Measurements from ENCODE around the gene THAP7. TPM values are rescaled to one million over a fixed set of nuclear protein-coding genes. Genes with fewer than 3 reads are reported as not detected.
"Not testable (repeated sequence)": the region's sequence is repeated elsewhere in the genome, so short reads cannot be mapped to it uniquely, and the experiment has no call there.

The THAP7 gene
- polyA plus RNA-seq, 1 donor (not counting 4 experiments of a cell fraction or from before 2014, with no cell fraction given): 10.4 TPM

- no peaks in the 10 kb centered on the region for H3K79me2 ChIP-seq (ENCODE audit: control insufficient read depth, insufficient read depth, low read length)
- H3K36me3 ChIP-seq (ENCODE audit: control insufficient read depth in 2 of 2, extremely low read depth in 1 of 2, insufficient read depth in 2 of 2, low read length in 2 of 2): peaks cover 0 to 1% of the 10 kb centered on the region in 2 experiments
- H3K27me3 ChIP-seq (ENCODE audit: control insufficient read depth, extremely low read depth, insufficient read depth, low read length): no peaks in the 10 kb centered on the region
- no peak overlapping the region for H3K4me2 ChIP-seq (ENCODE audit: control insufficient read depth, extremely low read depth, insufficient read depth, low read depth, low read length)
- no peak overlapping the region for H3K4me3 ChIP-seq (ENCODE audit: control insufficient read depth in 2 of 3, extremely low read depth in 1 of 3, insufficient read depth in 2 of 3, low read depth in 1 of 3, low read length in 3 of 3)
- TF ChIP-seq CTCF (optimal IDR thresholded peaks at IDR 0.05 in 1 of 3, IDR thresholded peaks at IDR 0.05 in 1 of 3, conservative IDR thresholded peaks at IDR 0.05 in 1 of 3; ENCODE audit: extremely low read depth in 1 of 3, insufficient read depth in 2 of 3, low read length in 3 of 3) (no peak), EZH2 (IDR thresholded peaks at IDR 0.05; ENCODE audit: low read length) (no peak)
- FAIRE-seq (no peak), DNase-seq (ENCODE audit: low read depth, low spot score) (no peak)
- dilution Hi-C loops (cut with MboI; ENCODE audit: extremely low pct_ligation_motif_present, low sequenced_read_pairs): no loop called here
- H4K20me1 ChIP-seq (ENCODE audit: control insufficient read depth, extremely low read depth, insufficient read depth, low read length): no peaks in the 10 kb centered on the region
- H3K4me1 ChIP-seq (ENCODE audit: control insufficient read depth, extremely low read depth, insufficient read depth, low read length): peaks cover 23% of the 10 kb centered on the region
- no peaks in the 10 kb centered on the region for H3K9me3 ChIP-seq (ENCODE audit: control insufficient read depth, low read depth, low read length)
- no peak overlapping the region for H3K9ac ChIP-seq (ENCODE audit: control insufficient read depth, extremely low read depth, insufficient read depth, low read length)
- no peaks in the 10 kb centered on the region for H3K9me1 ChIP-seq (ENCODE audit: control insufficient read depth, extremely low read depth, insufficient read depth, low read length)
- H2AFZ ChIP-seq (ENCODE audit: control insufficient read depth, low read length): no peak overlapping the region
- H3K27ac ChIP-seq (ENCODE audit: control insufficient read depth, insufficient read depth, low read length): no peak overlapping the region
These were observed 8.7 kb upstream of the THAP7 start for GRCh38 chr22:21010426-21011113.

GRCh38 chr22:21009638-21010425 lies 7.9 kb upstream of the THAP7 start:
- Histone ChIP-seq H3K9ac (ENCODE audit: control insufficient read depth, extremely low read depth, insufficient read depth, low read length) (no peak overlapping the region), H3K4me3 (ENCODE audit: control insufficient read depth in 2 of 3, extremely low read depth in 1 of 3, insufficient read depth in 2 of 3, low read depth in 1 of 3, low read length in 3 of 3) (no peak overlapping the region), H3K4me2 (ENCODE audit: control insufficient read depth, extremely low read depth, insufficient read depth, low read depth, low read length) (no peak overlapping the region), H3K27me3 (ENCODE audit: control insufficient read depth, extremely low read depth, insufficient read depth, low read length) (no peaks in the 10 kb centered on the region), H2AFZ (ENCODE audit: control insufficient read depth, low read length) (no peak overlapping the region), H3K9me1 (ENCODE audit: control insufficient read depth, extremely low read depth, insufficient read depth, low read length) (no peaks in the 10 kb centered on the region), H3K27ac (ENCODE audit: control insufficient read depth, insufficient read depth, low read length) (no peak overlapping the region), H4K20me1 (ENCODE audit: control insufficient read depth, extremely low read depth, insufficient read depth, low read length) (no peaks in the 10 kb centered on the region), H3K36me3 (ENCODE audit: control insufficient read depth in 2 of 2, extremely low read depth in 1 of 2, insufficient read depth in 2 of 2, low read length in 2 of 2) (peaks cover 0 to 1% of the 10 kb centered on the region in 2 experiments), H3K9me3 (ENCODE audit: control insufficient read depth, low read depth, low read length) (no peaks in the 10 kb centered on the region), H3K79me2 (ENCODE audit: control insufficient read depth, insufficient read depth, low read length) (no peaks in the 10 kb centered on the region), H3K4me1 (ENCODE audit: control insufficient read depth, extremely low read depth, insufficient read depth, low read length) (peaks cover 19% of the 10 kb centered on the region)
- TF ChIP-seq CTCF (optimal IDR thresholded peaks at IDR 0.05 in 1 of 3, IDR thresholded peaks at IDR 0.05 in 1 of 3, conservative IDR thresholded peaks at IDR 0.05 in 1 of 3; ENCODE audit: extremely low read depth in 1 of 3, insufficient read depth in 2 of 3, low read length in 3 of 3) (no peak), EZH2 (IDR thresholded peaks at IDR 0.05; ENCODE audit: low read length) (no peak)
- FAIRE-seq (no peak), DNase-seq (ENCODE audit: low read depth, low spot score) (no peak)
- dilution Hi-C loops (cut with MboI; ENCODE audit: extremely low pct_ligation_motif_present, low sequenced_read_pairs): no loop called here

- H3K9me1 ChIP-seq (ENCODE audit: control insufficient read depth, extremely low read depth, insufficient read depth, low read length); H3K36me3 ChIP-seq (ENCODE audit: control insufficient read depth in 2 of 2, extremely low read depth in 1 of 2, insufficient read depth in 2 of 2, low read length in 2 of 2); H4K20me1 ChIP-seq (ENCODE audit: control insufficient read depth, extremely low read depth, insufficient read depth, low read length); H3K4me2 ChIP-seq (ENCODE audit: control insufficient read depth, extremely low read depth, insufficient read depth, low read depth, low read length); FAIRE-seq; dilution Hi-C loops (cut with MboI; ENCODE audit: extremely low pct_ligation_motif_present, low sequenced_read_pairs); DNase-seq (ENCODE audit: low read depth, low spot score); H3K79me2 ChIP-seq (ENCODE audit: control insufficient read depth, insufficient read depth, low read length); H3K4me3 ChIP-seq (ENCODE audit: control insufficient read depth in 2 of 3, extremely low read depth in 1 of 3, insufficient read depth in 2 of 3, low read depth in 1 of 3, low read length in 3 of 3); H3K9me3 ChIP-seq (ENCODE audit: control insufficient read depth, low read depth, low read length); H2AFZ ChIP-seq (ENCODE audit: control insufficient read depth, low read length); H3K27me3 ChIP-seq (ENCODE audit: control insufficient read depth, extremely low read depth, insufficient read depth, low read length); H3K27ac ChIP-seq (ENCODE audit: control insufficient read depth, insufficient read depth, low read length); H3K9ac ChIP-seq (ENCODE audit: control insufficient read depth, extremely low read depth, insufficient read depth, low read length): not testable (repeated sequence)
- H3K4me1 ChIP-seq (ENCODE audit: control insufficient read depth, extremely low read depth, insufficient read depth, low read length): peaks cover 12% of the 10 kb centered on the region
These were observed 7.3 kb upstream of the THAP7 start for GRCh38 chr22:21009208-21009607.
